Activated CD4-positive, alpha-beta memory T cell treated with anti-CD3 and anti-CD28 coated beads for 36 hours (primary cell): ENCODE data around the gene NSF. TPM values are rescaled to one million over a fixed set of nuclear protein-coding genes. Genes with fewer than 3 reads are reported as not detected.
"Not testable (repeated sequence)": the region's sequence is repeated elsewhere in the genome, so short reads cannot be mapped to it uniquely, and the experiment has no call there.

Experiments used
- CTCF ChIA-PET: fragments of 350-600 bp; sonication (Branson Sonifier 250); formaldehyde crosslinking; loops from one replicate; lab custom pipeline; 2021; ENCODE audit warnings: antibody characterized with exemption, inconsistent platforms; lab: Charles Lee
- POLR2A ChIA-PET: fragments of 350-600 bp; sonication (Branson Sonifier 250); formaldehyde crosslinking; loops from one replicate; lab custom pipeline; 2021; ENCODE audit warnings: antibody characterized with exemption; lab: Charles Lee
- DNase-seq: peaks from one replicate; pipeline ENCODE4 v3.0.0-alpha.2; 2020
- H3K27ac Mint-ChIP-seq: one replicate; pipeline ENCODE4 v1.8.0; 2021; ENCODE audit warnings: mixed read lengths
- H3K27me3 Mint-ChIP-seq: one replicate; pipeline ENCODE4 v1.8.0; 2021; ENCODE audit warnings: mixed read lengths
- H3K36me3 Mint-ChIP-seq: one replicate; pipeline ENCODE4 v1.8.0; 2021; ENCODE audit warnings: mixed read lengths
- H3K4me1 Mint-ChIP-seq: one replicate; pipeline ENCODE4 v1.8.0; 2021; ENCODE audit warnings: low read depth, mixed read lengths
- H3K4me3 Mint-ChIP-seq: one replicate; pipeline ENCODE4 v1.8.0; 2021; ENCODE audit warnings: mild to moderate bottlenecking, mixed read lengths
- H3K9me3 Mint-ChIP-seq: one replicate; pipeline ENCODE4 v1.8.0; 2021; ENCODE audit warnings: mixed read lengths
- intact Hi-C: fragments of 100-400 bp; cut with micrococcal nuclease; formaldehyde crosslinking; loops from one replicate; pipeline ENCODE4 v1.15.1; 2023
- total RNA-seq, 2 experiments: library from RNA; stranded (reverse); gene quantifications; one replicate each; pipeline ENCODE4 v1.2.3, GENCODE V29; 2021

The NSF gene
- total RNA-seq, 2 experiments from 2014 or later, result 27.3 to 30.8 TPM

GRCh38 chr17:46685284-46685683 lies 94.8 kb downstream of the NSF start:
- H3K4me1 Mint-ChIP-seq, H3K36me3 Mint-ChIP-seq, H3K9me3 Mint-ChIP-seq, H3K4me3 Mint-ChIP-seq, CTCF ChIA-PET, intact Hi-C loops, DNase-seq, POLR2A ChIA-PET, H3K27me3 Mint-ChIP-seq, H3K27ac Mint-ChIP-seq: not testable (repeated sequence)

DNA sequence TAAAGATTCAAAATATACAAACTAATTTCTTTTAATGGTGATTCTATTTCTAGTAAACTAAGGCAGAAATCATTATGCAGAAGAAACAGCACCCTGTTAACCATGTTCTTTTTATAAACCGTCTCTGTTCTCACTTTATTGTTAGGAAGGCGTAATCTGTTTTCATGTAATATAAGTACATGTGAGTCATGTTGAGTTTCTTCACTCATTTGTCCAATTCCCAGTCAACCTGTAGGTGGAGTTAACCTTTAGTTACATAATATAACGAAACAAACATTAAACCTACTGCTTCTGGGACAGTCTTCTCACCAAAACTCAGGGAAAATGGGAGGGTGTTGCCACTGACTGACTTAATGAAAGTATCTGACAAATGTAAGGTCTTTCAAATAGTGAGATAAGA lies 101.7 kb downstream of the NSF start:
- H3K27me3 Mint-ChIP-seq, CTCF ChIA-PET, DNase-seq, H3K4me3 Mint-ChIP-seq, H3K9me3 Mint-ChIP-seq, H3K36me3 Mint-ChIP-seq, POLR2A ChIA-PET, H3K27ac Mint-ChIP-seq, intact Hi-C loops, H3K4me1 Mint-ChIP-seq: not testable (repeated sequence)

DNA sequence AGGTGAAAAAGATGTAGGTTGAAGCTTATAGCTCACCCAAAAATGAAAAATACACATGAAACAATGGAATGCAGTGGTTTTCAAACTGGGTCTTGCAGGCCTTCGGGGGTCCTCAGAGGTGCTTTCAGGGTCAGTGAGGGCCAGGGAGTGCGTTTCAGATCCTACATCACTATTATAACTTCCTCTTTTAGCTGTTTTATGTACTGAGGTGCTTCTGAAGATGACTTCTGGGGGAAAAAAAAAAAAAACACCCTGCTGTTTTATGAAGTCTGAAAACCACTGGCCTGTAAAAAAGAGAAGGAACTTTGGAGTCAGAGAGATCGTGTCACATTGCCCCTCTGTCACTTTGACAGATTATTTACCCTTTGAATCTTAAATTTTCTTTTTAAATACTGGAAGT lies 102.8 kb downstream of the NSF start:
- H3K4me3 Mint-ChIP-seq, H3K27ac Mint-ChIP-seq, H3K4me1 Mint-ChIP-seq, H3K9me3 Mint-ChIP-seq, DNase-seq, H3K36me3 Mint-ChIP-seq, H3K27me3 Mint-ChIP-seq, POLR2A ChIA-PET, CTCF ChIA-PET, intact Hi-C loops: not testable (repeated sequence)

GRCh38 chr17:46696522-46696921 lies 106.1 kb downstream of the NSF start:
- H3K36me3 Mint-ChIP-seq, H3K4me3 Mint-ChIP-seq, CTCF ChIA-PET, POLR2A ChIA-PET, intact Hi-C loops, H3K27ac Mint-ChIP-seq, H3K4me1 Mint-ChIP-seq, H3K9me3 Mint-ChIP-seq, DNase-seq, H3K27me3 Mint-ChIP-seq: not testable (repeated sequence)

- CTCF ChIA-PET, H3K36me3 Mint-ChIP-seq, POLR2A ChIA-PET, intact Hi-C loops, H3K9me3 Mint-ChIP-seq, H3K4me3 Mint-ChIP-seq, H3K27ac Mint-ChIP-seq, DNase-seq, H3K27me3 Mint-ChIP-seq, H3K4me1 Mint-ChIP-seq: not testable (repeated sequence)
These were observed 108.5 kb downstream of the NSF start for GRCh38 chr17:46699014-46699413.

DNA sequence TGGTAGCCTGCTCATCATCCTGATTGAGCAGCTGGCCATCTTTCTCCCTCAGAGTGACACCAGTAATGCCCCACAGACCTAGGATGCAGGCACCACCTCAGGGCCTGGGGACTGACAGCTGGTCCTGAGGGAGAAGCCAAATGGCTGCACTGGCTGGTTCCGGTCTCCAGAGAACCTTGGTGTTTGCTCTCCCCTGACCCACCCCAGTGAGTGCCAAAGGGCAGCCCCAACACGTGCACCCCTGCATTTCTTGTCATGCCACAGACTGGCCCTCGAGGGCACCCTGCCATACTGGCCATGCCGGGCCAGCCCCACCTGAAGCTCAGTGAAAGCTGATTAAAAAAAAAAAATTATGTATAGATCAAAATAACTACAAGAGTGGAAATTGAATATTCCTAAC lies 127.5 kb downstream of the NSF start:
- no peaks in the 10 kb centered on the region for H3K9me3 Mint-ChIP-seq
- DNase-seq, result no peak
- no peak overlapping the region for H3K4me3 Mint-ChIP-seq
- ChIA-PET POLR2A (no interaction called here), CTCF (no interaction called here)
- no peak overlapping the region for H3K27ac Mint-ChIP-seq
- peaks cover 6% of the 10 kb centered on the region for H3K4me1 Mint-ChIP-seq
- peaks cover 7% of the 10 kb centered on the region for H3K36me3 Mint-ChIP-seq
- no peaks in the 10 kb centered on the region for H3K27me3 Mint-ChIP-seq
- intact Hi-C loops, result no loop called here

- no peaks in the 10 kb centered on the region for H3K4me1 Mint-ChIP-seq
- POLR2A ChIA-PET, result no interaction called here
- no peaks in the 10 kb centered on the region for H3K9me3 Mint-ChIP-seq
- CTCF ChIA-PET, result no interaction called here
- peaks cover 2% of the 10 kb centered on the region for H3K36me3 Mint-ChIP-seq
- H3K27me3 Mint-ChIP-seq, result no peaks in the 10 kb centered on the region
- no peak overlapping the region for H3K27ac Mint-ChIP-seq
- intact Hi-C loops, result no loop called here
- H3K4me3 Mint-ChIP-seq, result no peak overlapping the region
- no peak for DNase-seq
These were observed 129.4 kb downstream of the NSF start for GRCh38 chr17:46719891-46720290.

- H3K9me3 Mint-ChIP-seq, result no peaks in the 10 kb centered on the region
- peaks cover 2% of the 10 kb centered on the region for H3K36me3 Mint-ChIP-seq
- H3K27me3 Mint-ChIP-seq, result no peaks in the 10 kb centered on the region
- no peaks in the 10 kb centered on the region for H3K4me1 Mint-ChIP-seq
- no peak for DNase-seq
- POLR2A ChIA-PET, result no interaction called here
- CTCF ChIA-PET, result interaction anchor here (0.9 kb wide), 1 partner anchor 115 kb away, joined by 4 read pairs; no protein-coding TSS in a partner anchor
- no peak overlapping the region for H3K27ac Mint-ChIP-seq
- no peak overlapping the region for H3K4me3 Mint-ChIP-seq
- intact Hi-C loops, result no loop called here
These were observed 129.9 kb downstream of the NSF start for GRCh38 chr17:46720408-46720807.

GRCh38 chr17:46722662-46723285 lies 132.3 kb downstream of the NSF start:
- ChIA-PET POLR2A (no interaction called here), CTCF (no interaction called here)
- intact Hi-C loops, result no loop called here
- no peak overlapping the region for H3K27ac Mint-ChIP-seq
- no peaks in the 10 kb centered on the region for H3K27me3 Mint-ChIP-seq
- DNase-seq, result no peak
- peaks cover 2% of the 10 kb centered on the region for H3K36me3 Mint-ChIP-seq
- H3K4me3 Mint-ChIP-seq, result no peak overlapping the region
- no peaks in the 10 kb centered on the region for H3K9me3 Mint-ChIP-seq
- H3K4me1 Mint-ChIP-seq, result no peaks in the 10 kb centered on the region

- Mint-ChIP-seq H3K36me3 (peaks cover 3% of the 10 kb centered on the region), H3K27ac (no peak overlapping the region), H3K9me3 (no peaks in the 10 kb centered on the region), H3K4me1 (no peaks in the 10 kb centered on the region), H3K27me3 (no peaks in the 10 kb centered on the region), H3K4me3 (no peak overlapping the region)
- CTCF ChIA-PET, result no interaction called here
- POLR2A ChIA-PET, result no interaction called here
- intact Hi-C loops, result no loop called here
- no peak for DNase-seq
These were observed 135.7 kb downstream of the NSF start for GRCh38 chr17:46726206-46726605.

DNA sequence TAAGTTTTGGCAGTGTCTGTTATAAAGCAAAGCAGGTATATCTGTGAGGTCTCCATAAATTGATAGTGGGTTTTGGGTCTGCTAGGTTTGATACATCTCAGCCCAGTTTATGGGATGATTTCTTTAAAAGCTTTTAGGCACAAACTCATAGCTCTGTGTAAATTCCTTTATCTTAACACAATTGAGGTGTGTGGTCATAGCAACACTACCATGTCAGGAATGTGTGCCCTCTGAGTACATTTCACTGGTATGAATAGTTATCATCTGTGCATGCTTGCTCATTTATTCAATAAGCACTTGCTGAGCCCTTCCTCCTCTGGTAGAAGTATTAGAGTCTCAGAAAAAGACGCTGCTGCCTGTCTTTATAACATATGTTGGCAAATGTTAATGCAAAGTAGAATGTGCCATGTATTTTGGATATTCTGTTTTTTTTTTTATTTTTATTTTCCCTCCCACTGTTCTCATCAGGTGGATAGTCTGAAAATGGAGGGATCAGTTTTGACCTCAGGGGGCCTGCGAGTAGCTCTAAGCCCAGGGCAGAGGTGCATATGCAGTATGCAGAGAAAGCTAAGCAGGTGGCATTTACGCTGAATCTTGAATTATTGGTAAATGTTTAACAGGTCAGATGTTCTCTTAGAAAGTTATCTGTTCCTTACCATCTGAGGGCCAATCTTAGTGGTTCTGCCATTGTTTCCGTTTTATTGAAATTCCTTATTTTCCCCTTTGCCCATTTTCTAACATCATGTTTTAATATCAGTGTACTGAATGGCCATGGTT lies 137.3 kb downstream of the NSF start:
- no peak overlapping the region for H3K27ac Mint-ChIP-seq

DNA sequence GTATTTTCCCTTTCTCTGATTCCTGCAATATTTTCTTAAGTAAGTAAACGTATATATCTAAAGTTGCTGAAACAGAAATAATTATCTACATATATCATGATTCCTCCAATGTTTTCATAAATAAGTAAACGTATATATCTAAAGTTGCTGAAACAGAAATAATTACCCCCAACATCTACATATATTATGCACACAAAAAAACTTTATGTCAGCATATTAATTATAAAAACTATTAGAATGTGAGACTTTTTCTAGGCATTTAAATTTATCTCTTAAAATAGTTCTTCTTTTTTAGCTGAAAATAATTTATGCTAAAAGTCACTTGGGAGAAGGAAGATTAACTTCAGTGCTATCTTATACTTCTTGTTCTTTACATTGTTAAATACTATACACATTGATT lies 139.6 kb downstream of the NSF start:
- no peak overlapping the region for H3K4me3 Mint-ChIP-seq
- H3K9me3 Mint-ChIP-seq, result no peaks in the 10 kb centered on the region
- H3K4me1 Mint-ChIP-seq, result no peaks in the 10 kb centered on the region
- intact Hi-C loops, result no loop called here
- DNase-seq, result no peak
- CTCF ChIA-PET, result no interaction called here
- H3K27ac Mint-ChIP-seq, result no peak overlapping the region
- H3K36me3 Mint-ChIP-seq, result peaks cover 4% of the 10 kb centered on the region
- H3K27me3 Mint-ChIP-seq, result no peaks in the 10 kb centered on the region
- POLR2A ChIA-PET, result no interaction called here

More for the DNA sequence above, 137.3 kb downstream of the NSF start:
- intact Hi-C loops, result no loop called here
- DNase-seq, result no peak
- ChIA-PET CTCF (no interaction called here), POLR2A (interaction anchor here (0.6 kb wide), 1 partner anchor 608 kb away, joined by 3 read pairs; no protein-coding TSS in a partner anchor)
- Mint-ChIP-seq H3K9me3 (no peaks in the 10 kb centered on the region), H3K27me3 (no peaks in the 10 kb centered on the region), H3K36me3 (peaks cover 4% of the 10 kb centered on the region), H3K4me3 (no peak overlapping the region), H3K4me1 (no peaks in the 10 kb centered on the region)

- Mint-ChIP-seq H3K27ac (no peak overlapping the region), H3K27me3 (no peaks in the 10 kb centered on the region), H3K4me3 (no peak overlapping the region), H3K9me3 (no peaks in the 10 kb centered on the region), H3K4me1 (no peaks in the 10 kb centered on the region), H3K36me3 (peaks cover 4% of the 10 kb centered on the region)
- no peak for DNase-seq
- intact Hi-C loops, result no loop called here
- CTCF ChIA-PET, result interaction anchor here (1.4 kb wide), 1 partner anchor 105 kb away, joined by 3 read pairs; no protein-coding TSS in a partner anchor
- POLR2A ChIA-PET, result no interaction called here
These were observed 140.2 kb downstream of the NSF start for GRCh38 chr17:46730679-46731078.
